Activated CD4-positive, CD25-positive, alpha-beta regulatory T cell (primary cell): ENCODE measurements around the gene SDK2.
A peak's percentile ranks its signal among the peaks of the same experiment; 100 is the strongest.

ENCODE experiments used
- DNase-seq, 4 experiments: peaks; one replicate each; lab custom pipeline; 2025; lab: John Stamatoyannopoulos, UW

The SDK2 gene

DNA sequence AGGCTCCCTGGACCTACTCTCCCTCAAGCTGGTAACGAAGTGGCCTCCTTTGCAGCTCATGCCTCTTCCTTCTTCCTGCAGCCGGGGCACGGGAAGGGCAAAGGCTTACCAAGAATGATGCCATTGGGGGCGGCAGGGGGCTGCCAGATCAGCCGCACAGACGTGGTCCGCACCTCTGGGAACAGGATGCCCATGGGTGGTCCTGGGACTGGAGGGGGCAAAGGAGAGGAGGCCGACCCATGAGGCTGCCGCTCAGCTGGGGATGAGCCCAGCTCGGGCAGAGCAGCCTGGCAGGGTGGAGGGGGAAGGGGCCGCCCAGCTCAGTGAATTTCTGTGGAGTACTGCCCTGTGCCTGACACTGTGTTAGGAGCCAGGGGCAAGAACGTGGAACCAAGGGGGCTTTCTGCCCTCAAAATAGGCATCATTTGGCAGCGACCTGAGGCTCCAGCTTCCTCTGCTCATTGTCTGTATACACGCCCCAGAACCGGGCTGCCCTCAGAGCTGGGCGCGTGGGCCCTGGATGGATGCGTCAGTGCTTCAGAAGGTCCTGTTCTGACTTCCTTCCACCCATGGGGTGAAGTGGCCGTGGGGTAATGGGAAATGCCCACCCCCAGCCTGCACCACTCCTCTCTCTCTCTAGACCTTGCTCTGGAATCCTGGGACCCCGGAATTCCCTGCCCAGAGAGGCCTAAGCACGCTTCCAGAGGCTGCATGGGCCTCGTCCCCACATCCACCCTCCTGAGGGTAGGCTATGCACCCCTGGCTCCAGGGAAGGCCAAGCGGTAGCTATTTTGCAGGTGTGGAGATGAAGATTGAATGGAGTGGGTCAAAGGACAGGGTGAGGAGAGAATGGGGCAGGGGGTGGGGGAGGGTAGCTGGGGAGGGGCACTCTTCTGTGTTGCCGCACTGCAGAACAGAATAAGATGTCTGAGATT lies 252.6 kb downstream of the SDK2 start:
- DNase-seq = no peak

DNA sequence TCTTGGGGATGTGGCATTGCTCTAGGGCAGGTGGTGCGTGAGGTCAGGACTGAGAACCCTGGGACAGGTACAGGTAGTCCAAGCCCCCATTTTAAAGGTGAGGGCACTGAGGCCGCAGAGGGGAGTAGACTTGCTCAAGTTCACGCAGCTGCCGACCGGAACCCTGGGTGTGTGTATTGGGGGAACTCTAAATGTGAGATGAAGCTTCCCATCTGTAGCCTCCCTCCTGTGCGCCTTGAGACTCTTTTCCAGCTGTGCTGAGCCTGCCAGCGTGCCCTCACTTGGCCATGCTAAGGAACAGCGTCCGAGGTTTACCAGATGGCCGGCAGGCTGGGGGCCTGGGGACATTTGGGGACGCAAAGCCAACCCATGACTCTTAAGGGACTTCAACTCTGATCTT lies 253.4 kb downstream of the SDK2 start:
- no peak for DNase-seq

DNA sequence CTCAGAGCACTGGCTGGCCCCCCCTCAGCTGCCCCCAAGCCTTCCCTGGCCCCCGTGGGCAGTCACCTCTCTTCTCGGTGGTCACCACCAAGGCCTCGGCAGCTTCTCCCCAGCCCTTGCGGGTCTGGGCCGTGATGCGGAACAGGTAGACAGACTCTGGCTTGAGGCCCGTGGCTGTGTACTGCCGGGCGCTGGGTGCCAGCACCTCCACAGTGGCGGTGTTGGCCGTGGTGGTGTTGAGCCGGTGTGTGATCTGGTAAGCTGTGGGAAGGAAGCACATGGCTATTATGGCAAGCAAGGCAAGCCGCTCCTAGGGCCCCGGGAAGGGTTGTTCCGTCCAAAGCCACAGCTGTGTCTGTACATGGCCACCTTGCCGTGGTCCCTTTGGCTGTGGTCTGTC lies 254.0 kb downstream of the SDK2 start:
- no peak for DNase-seq

DNA sequence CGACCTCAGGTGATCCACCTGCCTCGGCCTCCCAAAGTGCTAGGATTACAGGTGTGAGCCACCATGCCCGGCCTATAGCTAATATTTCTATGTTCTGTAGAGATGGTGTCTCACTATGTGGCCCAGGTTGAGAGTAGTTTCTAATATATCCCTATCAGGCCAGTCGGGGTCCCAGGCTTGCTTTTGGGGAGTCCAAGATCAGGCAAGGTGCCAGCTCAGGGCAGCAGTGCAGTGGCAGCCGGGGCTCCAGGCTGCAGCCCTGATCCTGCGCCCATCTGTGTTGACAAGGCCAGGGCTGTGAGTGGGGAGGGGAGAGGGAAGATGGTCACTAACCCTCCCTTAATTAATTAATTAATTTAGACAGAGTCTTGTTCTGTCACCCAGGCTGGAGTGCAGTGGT lies 254.8 kb downstream of the SDK2 start:
- DNase-seq = no peak

DNA sequence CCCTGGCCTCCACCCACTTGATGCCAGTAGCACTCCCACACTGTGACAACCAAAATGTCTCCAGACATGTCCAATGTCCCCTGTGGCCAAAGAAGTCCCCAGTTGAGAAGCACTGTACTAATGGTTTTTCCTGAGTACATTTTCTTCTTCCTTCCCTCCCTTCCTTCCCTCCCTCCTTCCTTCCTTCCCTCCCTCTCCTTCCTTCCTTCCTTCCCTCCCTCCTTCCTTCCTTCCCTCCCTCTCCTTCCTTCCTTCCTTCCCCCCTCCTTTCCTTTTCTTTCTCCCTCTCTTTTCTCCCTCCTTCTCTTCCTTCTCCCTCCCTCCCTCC lies 255.7 kb downstream of the SDK2 start:
- DNase-seq = no peak

DNA sequence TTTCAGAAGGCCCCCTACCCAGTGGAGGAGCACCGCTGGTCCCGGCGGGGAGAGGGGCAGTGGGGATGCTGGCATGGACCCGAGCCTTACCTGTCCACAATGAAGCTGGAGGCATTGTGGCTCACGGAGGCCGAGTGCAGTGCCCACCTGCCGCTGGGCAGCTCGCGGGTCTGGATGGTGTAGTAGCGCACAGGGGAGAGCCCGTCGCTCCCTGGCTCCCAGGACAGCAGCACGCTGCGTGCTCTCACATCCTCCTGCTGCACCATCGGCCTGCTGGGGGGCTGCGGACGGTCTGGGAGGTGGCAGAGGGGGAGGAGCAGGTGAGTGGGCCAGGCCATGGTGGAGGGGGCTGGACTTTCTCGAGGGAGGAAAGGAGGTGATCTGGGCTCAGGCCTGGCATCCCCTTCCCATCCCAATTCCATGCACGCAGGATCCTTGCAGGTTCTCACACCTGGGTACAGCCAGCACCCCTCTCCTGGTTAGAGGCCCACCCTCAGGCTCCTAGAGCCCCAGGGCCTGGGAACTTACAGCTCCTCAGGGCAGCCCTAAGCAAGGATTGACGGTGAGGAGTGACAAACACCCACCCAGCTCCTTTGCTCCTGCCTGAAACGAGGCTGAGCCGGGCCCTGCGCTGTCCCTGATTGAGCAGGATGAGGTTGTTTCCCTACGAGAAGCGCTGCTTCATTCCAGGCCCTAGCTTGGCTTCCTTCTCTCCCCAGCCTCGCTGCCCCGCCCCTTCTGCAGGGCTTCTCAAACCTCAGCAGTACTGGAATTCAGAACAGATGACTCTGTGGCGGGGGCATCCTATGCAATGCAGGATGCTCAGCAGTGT lies 256.3 kb downstream of the SDK2 start:
- DNase-seq = no peak

DNA sequence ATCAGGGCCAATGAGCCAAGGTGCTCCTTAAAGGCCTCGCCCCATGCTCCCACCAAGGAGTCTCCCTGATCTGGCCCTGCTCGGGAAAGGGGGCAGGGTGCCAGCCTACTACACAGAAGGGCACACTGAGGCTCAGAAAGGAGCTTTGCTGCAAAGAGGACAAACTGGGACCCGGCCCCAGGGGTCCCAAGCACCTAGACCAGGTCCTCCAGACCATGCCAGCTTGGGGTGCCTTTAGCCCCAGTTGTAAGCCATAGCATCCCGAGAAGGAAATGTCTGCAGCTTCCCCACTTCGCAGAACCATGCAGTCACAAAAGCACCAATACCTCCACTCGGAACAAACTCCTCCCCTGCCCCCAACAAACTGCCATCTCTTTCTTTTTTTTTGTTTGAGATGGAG lies 257.7 kb downstream of the SDK2 start:
- no peak for DNase-seq

DNA sequence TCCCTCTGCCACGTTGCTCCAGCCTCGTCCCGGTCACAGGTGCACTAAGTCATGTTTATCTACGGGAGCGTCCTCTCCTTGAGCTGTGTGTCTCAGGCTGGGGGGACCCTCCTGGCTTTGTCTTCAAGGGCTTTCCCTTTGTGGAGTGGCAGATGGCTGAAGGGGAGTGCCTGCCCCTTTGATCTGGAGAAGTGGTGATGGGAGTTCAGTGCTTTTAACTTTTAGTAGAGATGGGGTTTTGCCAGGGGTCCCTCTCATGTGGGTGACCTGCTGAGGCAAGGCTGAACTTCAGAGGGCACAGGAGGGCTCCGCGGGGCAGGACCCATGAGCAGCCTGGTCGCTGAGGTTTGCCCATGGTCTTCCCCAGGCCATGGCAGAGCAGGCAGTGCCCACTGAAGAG lies 259.3 kb downstream of the SDK2 start:
- no peak for DNase-seq

DNA sequence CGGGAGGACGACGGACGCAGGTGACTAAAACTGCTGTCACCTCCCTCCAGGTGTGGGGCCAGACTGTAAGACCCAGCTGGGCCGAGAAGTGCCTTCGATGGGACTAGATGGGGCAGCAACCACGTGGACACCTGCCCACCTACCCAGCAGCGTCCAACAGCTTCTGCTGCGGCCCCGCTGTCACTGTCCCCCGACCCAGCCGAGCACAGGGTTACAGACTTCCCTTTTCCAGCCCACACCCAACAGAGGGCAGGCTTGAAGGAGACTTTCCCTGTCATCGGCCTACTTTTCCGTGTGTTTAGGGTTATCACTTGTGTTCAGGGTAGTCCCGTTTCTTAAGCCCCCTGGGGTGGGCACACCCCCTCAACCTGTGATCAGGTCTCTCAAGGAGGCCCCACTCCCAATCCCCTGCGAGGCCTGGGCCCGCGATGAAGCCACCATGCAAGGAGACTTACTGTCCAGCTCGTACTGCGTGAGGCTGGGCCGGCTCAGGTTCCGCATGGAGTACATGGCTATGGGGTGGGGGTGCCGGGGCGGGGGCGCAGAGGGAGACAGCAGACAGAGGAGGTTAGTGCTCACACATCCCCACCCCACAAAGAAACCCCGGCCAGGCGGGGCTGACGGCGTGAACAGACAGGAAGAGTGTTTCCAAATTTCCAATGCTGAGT lies 263.7 kb downstream of the SDK2 start:
- no peak for DNase-seq

DNA sequence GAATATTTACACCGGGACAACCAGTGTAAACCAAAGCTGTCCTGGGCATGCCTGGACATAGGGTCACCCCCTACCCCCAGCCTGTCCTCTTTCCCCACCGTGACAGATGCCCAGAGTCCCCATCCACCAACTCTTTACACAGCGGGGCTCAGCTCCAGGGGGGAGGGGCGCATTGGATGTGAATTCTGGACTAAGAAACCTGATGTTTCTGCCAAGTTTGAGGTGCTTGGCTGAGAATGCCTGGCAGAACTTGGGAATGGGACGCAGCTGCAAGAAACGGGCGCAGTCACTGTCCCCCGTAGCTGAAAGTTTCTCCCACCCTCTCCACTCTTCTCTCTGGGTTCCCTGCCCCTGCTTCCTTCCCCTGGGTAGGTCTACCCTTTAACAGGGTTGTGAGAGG lies 264.4 kb downstream of the SDK2 start:
- DNase-seq = no peak

DNA sequence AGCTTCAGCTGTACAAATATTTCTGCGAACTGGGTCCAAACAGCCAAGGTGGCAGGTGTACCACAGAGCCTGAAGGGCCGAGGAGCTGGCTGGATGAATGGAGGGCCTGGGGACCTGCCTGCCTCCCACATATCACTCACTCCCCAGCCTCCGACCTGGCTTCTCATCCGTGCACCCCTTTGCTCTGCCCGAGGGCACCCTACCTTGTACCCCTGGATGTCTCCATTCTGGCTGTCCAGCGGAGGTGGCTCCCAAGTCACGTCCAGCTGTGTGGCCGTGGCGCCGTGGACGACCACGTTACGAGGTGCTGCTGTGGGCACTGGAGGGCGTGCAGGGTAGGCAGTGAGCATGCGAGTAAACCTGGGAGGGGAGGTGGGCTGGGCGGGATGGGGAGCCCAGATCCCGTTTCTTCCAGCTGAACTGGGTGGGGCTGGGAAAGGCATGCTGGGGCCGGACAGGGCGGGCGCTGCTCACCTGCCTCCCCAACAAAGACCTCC lies 265.2 kb downstream of the SDK2 start:
- DNase-seq = no peak

DNA sequence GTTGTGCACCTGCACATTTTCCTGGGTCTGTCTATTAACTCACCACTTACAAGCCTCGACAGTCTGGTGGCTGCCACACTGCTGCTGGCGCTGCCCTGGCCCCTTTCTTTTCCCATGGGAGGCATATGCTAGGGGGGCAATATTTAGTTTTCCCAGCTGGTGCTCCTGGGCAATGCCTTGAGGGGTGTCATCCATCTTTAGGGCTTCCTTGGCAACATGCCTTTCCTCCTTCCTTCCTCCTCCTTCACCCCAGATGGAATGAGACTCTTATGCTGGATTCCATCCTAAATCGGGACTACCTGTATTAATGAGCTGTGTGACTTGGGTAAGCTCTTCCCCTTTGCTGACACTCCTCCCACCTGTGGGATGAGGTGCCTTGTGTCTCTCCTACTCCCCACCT lies 267.6 kb downstream of the SDK2 start:
- no peak for DNase-seq

DNA sequence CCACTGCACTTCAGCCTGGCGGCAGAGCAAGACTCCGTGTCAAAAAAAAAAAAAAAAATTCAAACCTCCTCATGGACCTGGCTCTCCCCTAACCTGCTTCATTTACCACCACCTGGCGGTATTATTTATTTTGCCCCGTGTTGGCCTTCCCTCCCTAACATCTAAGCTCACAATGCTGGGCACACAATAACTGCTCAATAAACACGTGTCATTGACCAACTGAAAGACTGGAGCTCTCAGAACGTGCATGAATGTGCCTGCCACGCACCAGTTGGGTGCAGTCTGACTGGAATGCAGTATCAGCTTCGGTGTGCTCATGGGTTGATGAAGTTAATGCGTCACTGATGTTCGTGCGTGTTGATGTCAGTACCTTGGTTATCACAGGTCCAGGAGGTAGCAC lies 268.1 kb downstream of the SDK2 start:
- DNase-seq = no peak

DNA sequence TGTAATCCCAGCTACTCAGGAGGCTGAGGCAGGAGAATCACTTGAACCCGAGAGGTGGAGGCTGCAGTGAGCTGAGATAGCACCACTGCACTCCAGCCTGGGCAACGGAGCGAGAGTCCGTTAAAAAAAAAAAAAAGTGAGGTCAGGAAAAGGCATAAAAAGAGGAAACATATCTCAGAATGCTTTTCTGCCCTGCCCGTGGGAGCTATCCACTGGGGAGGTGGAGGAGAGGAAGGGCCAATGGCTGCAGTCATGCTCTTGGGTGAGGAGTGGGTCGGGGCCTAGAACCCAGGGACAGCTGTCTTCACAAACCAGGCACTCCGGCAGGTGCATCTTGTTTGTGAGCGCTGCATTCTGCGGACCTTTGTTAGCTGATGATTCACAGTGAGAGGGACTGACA lies 272.4 kb downstream of the SDK2 start:
- no peak for DNase-seq

DNA sequence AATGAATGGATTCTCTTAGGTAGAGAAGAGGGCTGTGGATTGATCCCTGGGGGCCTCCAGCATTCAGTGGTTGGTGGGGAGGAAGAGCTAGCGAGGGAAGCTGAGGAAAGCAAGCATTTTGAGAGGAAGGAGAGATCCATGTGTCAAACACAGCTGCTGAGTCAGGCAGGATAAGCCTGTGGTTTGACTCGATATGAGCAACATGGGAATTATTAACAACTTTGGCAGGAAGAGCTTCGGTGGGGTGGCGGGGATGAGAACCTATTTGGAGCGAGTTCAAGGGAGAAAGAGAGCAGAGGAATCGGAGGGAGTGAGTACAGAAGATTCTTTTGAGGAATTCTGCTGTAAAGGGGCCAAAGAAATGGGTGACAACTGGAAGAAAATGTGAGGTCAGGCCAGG lies 273.0 kb downstream of the SDK2 start:
- no peak for DNase-seq

DNA sequence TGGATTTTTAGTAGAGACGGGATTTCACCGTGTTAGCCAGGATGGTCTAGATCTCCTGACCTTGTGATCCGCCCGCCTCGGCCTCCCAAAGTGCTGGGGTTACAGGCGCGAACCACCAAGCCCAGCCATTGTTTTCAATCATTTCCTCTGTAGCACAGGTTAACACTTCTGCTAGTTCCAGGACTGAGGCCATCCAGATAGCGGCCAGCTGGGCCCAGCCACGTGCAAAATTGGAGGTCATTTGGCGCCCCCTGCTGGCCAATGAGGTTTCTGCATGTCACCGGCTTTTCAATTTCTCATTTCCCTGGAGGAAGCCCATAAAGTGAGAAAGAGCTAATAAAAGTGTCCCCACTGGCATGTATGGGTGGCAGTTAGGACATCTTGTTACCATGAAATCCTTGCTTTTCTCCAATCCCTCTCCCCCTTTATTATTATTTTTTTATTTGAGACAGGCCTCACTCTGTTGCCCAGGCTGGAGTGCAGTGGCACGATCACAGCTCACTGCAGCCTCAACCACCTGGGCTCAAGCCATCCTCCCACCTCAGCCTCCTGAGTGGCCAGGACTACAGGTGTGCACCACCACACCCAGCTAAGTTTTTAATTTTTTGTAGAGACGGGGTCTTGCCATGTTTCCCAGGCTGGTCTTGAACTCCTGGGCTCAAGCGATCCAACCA lies 274.3 kb downstream of the SDK2 start:
- DNase-seq = peak; percentile 37 to 85 (median 64)

DNA sequence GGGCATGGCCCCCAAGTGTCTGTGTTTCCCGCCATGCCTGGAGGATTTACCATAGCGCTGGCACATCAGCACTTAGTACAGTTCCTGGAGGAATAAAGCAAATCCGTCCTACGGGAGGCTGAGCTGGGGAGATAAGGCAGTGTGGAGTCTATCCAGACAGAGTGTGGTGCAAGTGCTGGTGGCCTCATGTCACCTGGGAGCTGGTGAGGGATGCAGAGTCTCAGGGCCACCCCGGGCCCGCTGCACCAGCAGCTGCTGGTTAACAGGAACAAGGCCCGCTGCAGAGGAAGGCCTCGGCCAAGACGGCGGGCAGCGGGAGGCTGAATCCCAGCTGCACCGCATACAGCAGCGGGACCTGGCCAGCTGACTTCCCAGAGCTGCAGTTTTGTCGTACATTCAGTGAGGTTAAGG lies 275.1 kb downstream of the SDK2 start:
- no peak for DNase-seq

DNA sequence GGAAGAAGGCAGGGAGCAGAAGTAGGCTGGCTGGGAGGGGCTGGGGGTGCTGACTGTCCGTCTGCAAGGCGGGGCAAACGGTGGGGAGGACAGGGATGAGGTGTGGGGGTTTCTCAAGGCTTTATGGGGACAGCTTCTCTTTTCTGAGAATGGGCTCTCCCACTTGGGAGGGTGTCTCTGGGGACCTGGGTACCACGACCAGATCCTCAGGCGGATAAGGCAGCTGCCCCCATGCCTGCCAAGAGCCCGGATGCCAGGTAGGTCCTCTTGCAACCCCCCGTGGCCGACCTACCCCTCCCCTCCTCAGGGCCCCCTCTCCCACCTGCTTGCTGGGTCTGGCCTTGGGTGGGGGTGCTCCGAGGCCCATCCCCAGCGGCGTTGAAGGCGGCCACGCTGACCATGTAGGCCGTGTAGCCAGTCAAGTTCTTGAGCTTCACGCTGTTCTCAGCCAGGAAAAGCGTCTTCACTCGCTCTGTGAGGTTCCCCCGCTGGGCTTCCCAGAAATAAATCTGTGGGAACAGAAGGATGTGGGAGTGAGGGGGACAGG lies 276.1 kb downstream of the SDK2 start:
- DNase-seq = no peak

DNA sequence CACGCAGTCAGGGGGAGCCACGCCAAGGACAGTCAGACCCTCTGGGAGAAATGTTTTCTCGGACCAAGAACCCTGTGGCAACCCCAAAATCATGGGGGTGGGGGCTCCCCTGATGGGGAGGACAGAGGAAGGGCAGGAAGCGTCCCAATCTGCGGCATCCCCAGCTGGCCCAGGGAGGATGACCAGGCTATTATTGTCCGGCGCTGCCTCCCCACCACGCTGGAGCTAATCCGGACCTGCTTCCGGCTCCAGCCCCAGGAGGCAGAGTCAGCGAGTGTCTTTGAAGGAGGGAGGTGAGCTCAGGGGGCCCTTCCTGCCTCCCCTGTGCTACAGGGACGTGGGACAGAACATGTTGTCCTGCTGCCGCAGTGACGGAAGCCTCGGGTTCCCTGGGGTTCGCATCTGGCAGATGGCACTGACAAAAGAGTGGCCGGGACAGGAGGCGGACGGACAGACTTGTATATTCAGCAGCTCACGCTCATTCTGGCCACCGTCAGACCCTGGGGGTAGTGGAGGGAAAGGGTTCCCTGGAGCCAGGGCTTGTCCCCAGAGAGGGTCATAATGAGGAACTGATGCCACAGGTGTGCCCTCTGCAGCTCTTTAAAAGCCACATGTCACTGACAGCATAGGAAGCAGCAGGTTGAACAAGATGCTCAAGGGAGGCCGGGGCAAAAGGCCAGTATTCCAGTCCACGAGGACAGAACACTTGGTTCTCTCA lies 278.2 kb downstream of the SDK2 start:
- no peak for DNase-seq

DNA sequence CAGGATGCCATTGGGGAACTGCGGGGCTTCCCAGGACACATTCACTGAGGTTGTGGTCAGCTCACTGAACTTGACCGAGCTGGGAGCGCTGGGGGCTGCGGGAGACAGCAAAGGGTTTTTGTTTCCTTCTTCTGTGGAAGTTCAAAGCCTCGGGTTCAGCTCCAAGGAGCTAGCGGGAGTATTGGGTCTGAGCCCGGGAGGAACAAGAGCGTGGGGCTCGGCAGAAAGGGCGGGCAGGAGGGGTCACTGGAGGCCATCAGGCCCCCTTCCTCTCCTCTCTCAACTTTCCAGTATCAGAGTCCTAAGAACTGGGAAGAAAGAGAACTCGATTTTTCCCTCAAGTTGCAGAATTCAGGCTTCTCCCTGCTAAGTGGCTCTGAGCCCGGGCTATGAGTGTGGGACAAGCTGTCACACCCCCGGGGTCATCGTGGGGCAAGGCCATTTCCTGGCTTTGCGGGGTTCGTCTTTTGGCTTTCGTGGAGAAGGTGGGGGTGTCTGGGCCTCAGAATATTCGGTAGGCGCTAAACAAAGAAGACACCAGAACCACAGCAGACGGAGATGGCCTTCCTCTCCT lies 278.9 kb downstream of the SDK2 start:
- no peak for DNase-seq

DNA sequence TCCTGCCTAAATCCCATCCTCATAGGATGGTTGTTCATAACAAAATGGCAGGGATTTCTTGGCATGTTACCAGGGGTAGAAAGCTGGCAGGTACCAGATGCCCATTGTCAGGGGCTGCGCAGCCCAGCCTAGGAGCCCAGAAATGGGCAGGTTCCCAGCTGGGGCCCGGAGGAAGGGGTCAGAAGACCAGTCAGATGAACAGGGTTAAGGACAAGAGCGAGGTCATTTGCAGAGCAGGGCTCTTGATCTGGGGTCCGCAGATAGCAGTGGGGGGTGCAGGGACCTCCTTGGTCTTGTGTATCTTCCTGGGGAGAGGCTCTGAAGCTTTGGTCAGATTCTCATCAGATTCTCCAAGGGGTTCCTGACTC lies 280.1 kb downstream of the SDK2 start:
- no peak for DNase-seq
